Measurements from ENCODE around the gene KRTAP23-1.

Gene KRTAP23-1

DNA sequence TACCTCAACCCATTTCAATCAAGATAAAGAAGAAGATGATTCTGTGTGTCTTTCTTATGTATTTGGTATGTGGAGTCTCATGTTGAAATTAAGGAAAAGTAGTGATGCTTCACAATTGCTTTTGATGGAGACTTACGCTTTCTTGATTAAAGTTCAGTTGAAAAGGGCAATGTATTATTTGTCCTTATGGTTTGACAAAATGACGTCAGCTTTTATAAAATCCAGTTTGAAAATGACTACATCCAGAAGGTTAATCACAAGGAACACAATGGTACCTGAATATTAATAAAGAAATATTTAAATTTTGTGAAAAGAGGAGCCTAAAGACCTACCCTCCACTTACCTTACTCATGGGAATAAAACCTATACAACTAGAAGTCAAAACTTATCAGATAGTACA lies 32.7 kb downstream of the KRTAP23-1 start:
- FAIRE-seq (no peak), DNase-seq (ENCODE audit: insufficient read length, low spot score) (no peak)

- DNase-seq (ENCODE audit: insufficient read length, low spot score) (no peak), FAIRE-seq (no peak)
Observed at GRCh38 chr21:30306884-30307283, 41.5 kb downstream of the KRTAP23-1 start.

GRCh38 chr21:30305136-30305535 lies 43.3 kb downstream of the KRTAP23-1 start:
- DNase-seq (ENCODE audit: insufficient read length, low spot score), result no peak
- no peak for FAIRE-seq
